IPS-15b (cell line): ENCODE data around the gene SLC9A3.

Experiments
- H3K27me3 ChIP-seq: one replicate; pipeline ENCODE4 v1.6.1; 2013; ENCODE audit warnings: low read length; ENCODE audit not compliant: control insufficient read depth, insufficient read depth
- H3K36me3 ChIP-seq: one replicate; pipeline ENCODE4 v1.6.1; 2013; ENCODE audit warnings: low read length; ENCODE audit not compliant: control insufficient read depth, insufficient read depth
- H3K4me1 ChIP-seq: one replicate; pipeline ENCODE4 v1.6.1; 2013; ENCODE audit warnings: mild to moderate bottlenecking, low read length; ENCODE audit not compliant: control insufficient read depth, insufficient read depth
- H3K4me3 ChIP-seq: one replicate; pipeline ENCODE4 v1.5.1; 2013; ENCODE audit warnings: low read depth, low read length
- H3K9ac ChIP-seq: one replicate; pipeline ENCODE4 v1.6.1; 2013; ENCODE audit warnings: low read depth, mild to moderate bottlenecking, low read length
- H3K9me3 ChIP-seq: one replicate; pipeline ENCODE4 v1.6.1; 2013; ENCODE audit warnings: mild to moderate bottlenecking, low read length; ENCODE audit not compliant: control insufficient read depth, insufficient read depth

SLC9A3 gene

DNA sequence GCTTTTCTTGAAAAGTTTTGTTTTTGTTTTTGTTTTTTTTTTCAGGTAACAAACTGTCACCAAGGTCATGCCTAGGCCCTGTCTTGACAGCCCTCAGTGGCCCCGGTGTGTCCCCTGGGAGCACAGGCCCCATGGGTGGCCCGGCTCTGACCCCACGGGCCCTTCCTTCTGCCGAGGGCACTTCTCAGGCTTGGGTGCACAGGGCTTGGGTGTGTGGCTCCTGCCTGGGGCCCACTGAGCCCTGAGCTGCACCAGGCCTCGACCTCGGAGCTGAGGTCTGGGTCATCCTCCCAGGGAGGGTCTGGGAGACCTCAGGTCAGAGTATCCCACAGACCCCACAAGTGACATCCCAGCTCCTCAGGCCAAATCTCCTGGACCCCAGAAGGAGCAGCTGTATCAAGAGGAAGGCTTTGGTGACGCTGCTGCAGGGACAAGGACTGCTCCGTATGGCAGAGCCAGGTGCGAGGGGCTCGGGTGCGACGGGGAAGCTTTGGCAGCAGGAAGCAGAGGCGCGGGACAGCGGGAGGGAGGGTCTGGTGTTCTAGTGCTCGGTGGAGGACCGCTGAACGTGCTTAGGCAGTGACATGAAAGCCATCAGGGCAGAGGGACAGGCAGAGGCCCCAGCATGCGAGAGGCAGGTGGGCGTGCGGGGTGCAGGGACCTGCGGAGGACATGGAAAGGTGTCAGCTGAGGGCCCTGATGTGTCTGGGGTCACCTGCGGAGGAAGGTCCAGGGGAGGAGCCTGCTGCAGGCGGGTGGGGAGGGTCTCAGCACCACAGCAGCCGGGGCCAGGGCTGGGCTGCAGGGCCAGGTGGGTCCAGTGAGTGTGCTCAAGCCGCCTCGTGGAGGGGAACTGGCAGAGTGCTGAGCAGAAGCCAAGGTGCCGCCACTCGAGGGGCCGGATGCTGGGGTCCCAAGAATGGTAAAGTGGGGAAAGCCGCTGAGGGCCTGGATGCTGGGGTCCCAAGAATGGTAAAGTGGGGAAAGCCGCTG, 18.4 kb upstream of the SLC9A3 start:
- Histone ChIP-seq H3K36me3 (no peaks in the 10 kb centered on the region), H3K9ac (no peak overlapping the region), H3K4me1 (no peaks in the 10 kb centered on the region), H3K4me3 (no peak overlapping the region), H3K9me3 (no peaks in the 10 kb centered on the region), H3K27me3 (no peaks in the 10 kb centered on the region)

DNA sequence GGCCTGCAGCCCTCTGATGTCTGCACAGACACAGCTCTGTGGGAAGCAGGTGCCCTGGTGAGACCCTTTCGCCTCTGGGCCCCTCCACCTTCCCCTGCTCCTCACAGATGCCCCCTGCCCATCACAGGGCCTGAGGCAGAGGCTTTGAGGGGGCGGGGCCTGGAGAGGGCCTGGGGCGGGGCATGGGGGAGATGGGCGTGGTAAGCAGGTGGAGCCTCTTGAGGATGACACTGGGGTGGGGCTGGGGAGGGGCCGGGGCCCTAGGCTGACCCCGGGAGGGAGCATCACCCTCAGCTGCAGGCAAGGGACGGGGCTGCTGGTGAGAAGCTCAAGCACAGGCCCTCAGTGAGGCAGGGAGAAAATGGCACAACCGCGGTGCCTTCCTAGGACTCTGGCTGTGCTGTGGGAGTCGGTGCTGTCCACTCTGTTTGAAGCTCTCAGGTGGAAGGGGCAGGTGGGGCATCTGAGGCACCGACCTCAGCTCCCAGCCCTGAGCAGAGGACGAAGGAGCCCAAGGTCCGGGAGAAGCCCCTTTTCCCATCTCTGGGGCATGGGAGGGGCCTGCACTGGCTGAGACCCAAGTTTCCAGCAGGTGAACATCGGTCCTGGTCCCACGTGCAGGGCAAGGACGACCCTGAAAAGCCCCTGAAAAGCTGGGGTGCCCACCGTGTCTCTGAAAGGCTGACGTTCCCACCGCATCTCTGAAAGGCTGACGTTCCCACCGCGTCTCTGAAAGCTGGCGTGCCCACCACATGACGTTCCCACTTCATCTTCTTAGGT, 17.5 kb upstream of the SLC9A3 start:
- Histone ChIP-seq H3K4me3 (no peak overlapping the region), H3K9me3 (no peaks in the 10 kb centered on the region), H3K27me3 (no peaks in the 10 kb centered on the region), H3K9ac (no peak overlapping the region), H3K4me1 (no peaks in the 10 kb centered on the region), H3K36me3 (no peaks in the 10 kb centered on the region)

DNA sequence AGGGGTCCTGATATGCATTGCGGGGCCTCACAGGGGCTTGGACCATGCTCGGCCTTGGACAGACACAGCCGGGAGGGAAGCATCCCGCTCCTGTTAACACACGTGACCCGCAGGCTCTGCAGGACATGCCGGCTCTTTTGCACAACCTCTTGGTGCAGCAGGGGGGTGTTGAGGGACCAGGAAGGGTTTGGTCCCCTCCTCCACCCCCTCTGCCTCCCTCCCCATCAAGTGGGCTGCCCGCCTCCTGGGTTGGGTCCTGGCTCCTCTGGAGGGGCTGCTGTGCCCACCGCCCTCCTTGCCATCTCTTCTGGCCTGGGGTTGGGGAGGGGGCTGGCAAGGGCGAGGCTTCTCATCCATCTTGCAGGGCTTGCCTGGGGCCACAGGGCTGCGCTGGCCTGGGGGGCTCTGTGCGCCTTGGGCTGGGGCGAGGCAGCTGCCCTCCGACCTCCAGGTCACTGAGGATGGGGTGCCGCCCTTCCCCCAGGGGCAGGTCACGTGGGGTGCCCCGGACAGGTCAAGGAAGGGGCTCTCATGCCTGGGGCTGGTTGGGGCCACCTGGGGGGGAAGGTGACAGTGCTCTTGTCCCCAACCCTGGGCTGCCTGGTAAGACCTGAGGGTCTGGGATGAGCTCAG, 16.8 kb upstream of the SLC9A3 start:
- Histone ChIP-seq H3K9ac (no peak overlapping the region), H3K4me1 (no peaks in the 10 kb centered on the region)

DNA sequence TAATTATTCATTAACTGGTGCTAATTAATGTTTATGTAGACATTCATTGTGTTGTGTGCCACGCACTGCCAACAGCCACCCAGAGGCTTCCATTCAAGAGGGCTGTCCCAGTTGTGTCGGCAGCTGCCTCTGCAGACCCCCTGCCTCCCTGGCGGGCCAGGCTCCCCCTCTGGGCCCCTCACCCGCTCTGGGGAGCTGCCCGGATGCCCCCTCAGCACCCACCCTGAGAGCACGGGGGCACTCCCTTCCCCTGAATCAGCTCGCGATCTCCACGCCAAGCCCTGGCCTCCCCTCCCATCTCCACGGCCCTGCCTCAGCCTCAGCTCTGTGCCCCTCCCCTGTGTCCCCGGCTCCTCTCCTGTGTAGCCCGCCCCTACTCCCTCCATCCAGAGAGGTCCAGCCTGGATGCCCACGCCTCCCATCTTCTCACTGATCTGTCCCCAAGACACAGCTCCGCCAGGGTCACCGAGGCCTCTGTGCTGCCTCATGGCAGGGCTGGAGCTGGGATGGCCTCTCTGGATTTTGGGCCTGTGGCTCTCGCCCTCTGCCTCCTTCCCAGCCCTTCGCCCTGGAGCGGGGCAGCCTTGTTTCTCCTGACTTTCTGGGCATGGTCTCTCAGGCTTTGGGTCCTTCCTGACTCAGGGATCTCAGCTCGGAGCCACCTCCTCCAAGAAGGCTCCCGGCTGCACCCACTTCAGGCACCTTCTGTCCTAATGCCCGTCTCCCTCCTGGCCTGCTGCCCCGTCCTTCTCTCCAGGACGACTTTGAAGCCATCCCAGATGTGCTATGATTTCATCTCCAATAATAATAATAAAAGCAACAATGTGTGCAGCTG, 16.0 kb upstream of the SLC9A3 start:
- Histone ChIP-seq H3K4me1 (no peaks in the 10 kb centered on the region), H3K9me3 (no peaks in the 10 kb centered on the region), H3K4me3 (no peak overlapping the region), H3K36me3 (no peaks in the 10 kb centered on the region), H3K9ac (no peak overlapping the region), H3K27me3 (no peaks in the 10 kb centered on the region)

More for the DNA sequence above, 16.8 kb upstream of the SLC9A3 start:
- Histone ChIP-seq H3K36me3 (no peaks in the 10 kb centered on the region), H3K9me3 (no peaks in the 10 kb centered on the region), H3K27me3 (no peaks in the 10 kb centered on the region), H3K4me3 (no peak overlapping the region)

DNA sequence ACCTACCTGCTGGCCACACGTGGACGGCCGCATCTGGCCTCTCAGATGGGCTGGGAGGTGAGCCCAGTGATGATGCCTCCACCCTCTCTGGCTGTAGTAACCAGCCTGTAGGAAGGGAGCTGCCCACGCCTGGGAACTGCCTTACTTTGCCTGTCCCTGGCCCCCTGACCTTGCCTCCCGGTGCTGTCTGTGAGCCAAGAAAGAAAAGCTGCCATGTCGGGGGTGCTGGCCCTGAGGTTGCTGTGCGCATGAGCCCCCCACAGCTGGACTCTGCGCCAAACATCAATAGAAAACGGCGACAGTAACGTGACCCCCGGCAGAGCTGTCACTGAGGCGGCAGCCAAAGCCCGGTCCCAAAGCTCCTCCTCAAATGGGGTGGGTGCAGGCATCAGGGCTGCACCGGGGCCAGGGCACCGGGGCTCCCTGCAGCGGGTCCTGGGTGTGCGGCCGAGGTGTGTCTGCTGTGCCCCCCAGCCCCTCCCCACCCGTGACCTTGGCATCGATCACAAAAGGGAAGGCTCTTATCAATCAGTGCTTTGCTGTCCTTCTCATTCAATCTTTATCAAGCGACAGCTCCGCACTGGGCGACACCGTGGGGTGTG, 15.3 kb upstream of the SLC9A3 start:
- Histone ChIP-seq H3K4me1 (no peaks in the 10 kb centered on the region), H3K27me3 (no peaks in the 10 kb centered on the region), H3K9ac (no peak overlapping the region), H3K4me3 (no peak overlapping the region), H3K9me3 (no peaks in the 10 kb centered on the region), H3K36me3 (no peaks in the 10 kb centered on the region)

DNA sequence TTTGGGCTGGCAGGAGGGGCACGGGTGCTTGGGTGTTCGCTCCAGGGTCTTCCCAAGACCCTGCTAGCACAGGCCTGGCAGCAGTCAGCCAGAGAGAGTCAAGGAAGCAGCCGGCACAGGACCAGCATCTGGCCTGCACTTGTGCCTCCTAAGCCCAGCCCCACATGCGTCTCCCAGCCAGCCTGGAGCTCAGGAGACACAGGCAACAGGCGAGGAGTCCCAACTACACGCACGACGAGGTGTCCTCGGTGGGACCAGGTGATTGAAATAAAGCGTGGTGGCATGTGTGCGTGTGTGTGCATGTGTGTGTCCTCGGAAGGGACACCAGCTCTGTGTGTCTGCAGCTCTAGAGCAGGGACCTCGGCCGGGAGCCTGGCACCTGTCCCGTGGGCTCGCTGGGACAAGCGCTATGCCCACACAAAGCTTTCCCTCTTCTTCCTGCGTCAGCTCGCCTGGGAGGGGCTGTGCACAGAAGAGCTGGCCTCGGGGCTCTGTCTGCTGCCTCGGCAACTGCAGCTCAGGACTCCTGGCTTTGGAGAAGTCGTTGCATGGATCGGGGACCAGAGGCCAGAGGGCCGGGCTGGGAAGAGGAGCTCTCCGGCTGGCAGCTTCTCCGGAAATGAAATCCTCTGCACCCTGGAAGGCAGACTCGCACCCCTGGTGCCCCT, 14.7 kb upstream of the SLC9A3 start:
- Histone ChIP-seq H3K9me3 (no peaks in the 10 kb centered on the region), H3K36me3 (no peaks in the 10 kb centered on the region), H3K27me3 (no peaks in the 10 kb centered on the region), H3K4me1 (no peaks in the 10 kb centered on the region), H3K9ac (no peak overlapping the region), H3K4me3 (no peak overlapping the region)

DNA sequence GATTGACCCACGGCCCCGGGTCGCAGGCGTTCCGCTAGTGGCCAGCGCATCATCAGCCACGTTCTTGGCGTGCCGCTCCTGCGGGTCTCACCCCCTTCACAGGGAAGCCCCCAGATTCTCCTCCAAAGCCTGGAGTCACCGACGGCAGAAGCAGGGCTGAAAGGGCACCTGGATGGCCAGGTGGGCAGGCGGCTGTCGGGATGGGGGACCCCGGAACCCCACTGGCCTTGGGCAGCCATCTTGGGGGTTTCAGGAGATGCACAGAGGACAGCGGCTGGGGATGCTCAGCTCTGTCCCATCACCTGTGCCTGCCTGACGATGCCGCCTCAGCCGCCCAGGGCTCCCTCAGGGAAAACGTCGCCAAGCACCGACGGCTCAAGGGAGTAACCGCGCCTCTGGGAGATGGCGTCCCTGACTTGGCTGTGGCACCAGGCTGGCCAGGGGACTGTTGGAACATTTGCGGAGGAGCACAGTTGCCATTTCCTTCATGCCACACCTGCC, 14.1 kb upstream of the SLC9A3 start:
- Histone ChIP-seq H3K9me3 (no peaks in the 10 kb centered on the region), H3K4me3 (no peak overlapping the region), H3K9ac (no peak overlapping the region), H3K4me1 (no peaks in the 10 kb centered on the region), H3K27me3 (no peaks in the 10 kb centered on the region), H3K36me3 (no peaks in the 10 kb centered on the region)

DNA sequence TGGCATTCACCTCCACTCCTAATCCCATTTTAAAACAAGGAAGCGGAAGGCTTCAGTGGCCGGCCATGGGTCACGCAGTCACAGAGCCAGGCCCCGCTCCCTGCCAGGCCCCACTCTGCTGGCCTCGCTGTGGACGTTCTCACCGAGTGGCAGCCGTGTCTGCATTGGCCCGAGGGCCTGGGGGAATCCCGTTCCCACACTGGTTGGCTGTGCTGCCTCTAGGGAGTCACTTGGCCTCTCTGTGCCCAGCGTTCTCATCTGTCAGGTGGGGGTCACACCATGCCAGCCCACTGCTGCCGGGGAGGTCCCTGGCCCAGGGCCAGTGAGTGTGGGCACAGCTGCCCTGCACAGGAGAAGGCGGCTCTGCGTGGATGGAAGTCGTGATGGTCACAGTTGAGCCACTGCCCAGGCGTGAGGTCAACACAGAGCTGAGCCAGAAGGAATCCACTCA, 13.4 kb upstream of the SLC9A3 start:
- Histone ChIP-seq H3K4me3 (no peak overlapping the region), H3K4me1 (no peaks in the 10 kb centered on the region), H3K36me3 (no peaks in the 10 kb centered on the region), H3K9ac (no peak overlapping the region), H3K9me3 (no peaks in the 10 kb centered on the region), H3K27me3 (no peaks in the 10 kb centered on the region)

DNA sequence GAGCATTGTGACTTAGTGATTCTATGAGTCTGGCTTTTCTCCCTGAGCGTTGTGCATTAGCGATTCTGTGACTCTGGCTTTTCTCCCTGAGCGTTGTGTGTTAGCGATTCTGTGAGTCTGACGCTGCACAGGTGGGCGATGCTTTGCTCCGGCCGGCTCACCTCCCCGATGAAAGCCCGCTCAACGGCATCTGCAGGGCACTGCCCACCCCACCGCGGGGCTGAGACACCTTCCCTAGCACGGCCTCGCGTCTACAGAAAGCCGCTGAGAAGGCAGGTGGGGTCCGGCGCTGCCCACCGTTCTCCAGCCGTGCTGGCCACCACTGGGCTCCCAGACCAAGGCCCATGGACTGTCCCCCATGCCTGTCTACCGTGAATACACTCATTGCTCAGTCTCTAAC, 12.8 kb upstream of the SLC9A3 start:
- no peaks in the 10 kb centered on the region for H3K36me3 ChIP-seq
- no peak overlapping the region for H3K9ac ChIP-seq
- H3K27me3 ChIP-seq, result no peaks in the 10 kb centered on the region
- no peak overlapping the region for H3K4me3 ChIP-seq
- H3K4me1 ChIP-seq, result no peaks in the 10 kb centered on the region
- no peaks in the 10 kb centered on the region for H3K9me3 ChIP-seq

DNA sequence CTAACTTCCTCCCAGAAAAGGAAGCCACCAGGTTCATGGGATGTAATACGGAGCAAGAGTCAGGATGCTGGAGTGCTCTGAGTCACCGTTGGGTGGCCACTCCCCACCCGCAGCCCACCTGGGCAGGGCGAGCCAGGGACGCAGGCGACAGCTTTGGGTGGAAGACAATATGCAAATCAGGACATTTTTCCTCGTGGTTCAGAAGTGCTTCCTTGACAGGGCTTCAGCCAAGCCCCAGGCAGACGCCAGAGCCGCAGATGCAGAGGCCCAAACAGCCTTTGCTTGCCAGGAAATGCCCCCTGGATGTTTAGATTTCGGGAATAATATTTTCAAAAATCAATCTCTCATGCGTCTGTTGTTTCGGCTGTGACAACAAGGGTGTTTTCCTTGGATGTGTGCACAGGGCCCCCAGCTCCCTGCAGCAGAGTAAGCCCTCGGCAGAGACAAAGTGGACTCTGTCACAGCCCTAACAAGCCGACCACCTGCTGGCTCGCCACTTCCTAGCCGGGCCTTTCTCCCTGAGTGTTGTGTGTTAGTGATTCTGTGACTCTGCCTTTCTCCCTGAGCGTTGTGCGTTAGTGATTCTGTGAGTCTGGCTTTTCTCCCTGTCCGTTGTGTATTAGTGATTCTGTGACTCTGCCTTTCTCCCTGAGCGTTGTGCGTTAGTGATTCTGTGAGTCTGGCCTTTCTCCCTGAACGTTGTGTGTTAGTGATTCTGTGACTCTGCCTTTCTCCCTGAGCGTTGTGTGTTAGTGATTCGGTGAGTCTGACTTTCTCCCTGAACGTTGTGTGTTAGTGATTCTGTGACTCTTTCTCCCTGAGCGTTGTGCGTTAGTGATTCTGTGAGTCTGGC, 11.8 kb upstream of the SLC9A3 start:
- H3K27me3 ChIP-seq, result no peaks in the 10 kb centered on the region
- no peaks in the 10 kb centered on the region for H3K9me3 ChIP-seq
- H3K4me1 ChIP-seq, result no peaks in the 10 kb centered on the region
- H3K36me3 ChIP-seq, result no peaks in the 10 kb centered on the region
- no peak overlapping the region for H3K9ac ChIP-seq
- no peak overlapping the region for H3K4me3 ChIP-seq
